DND-41 (cell line): ENCODE measurements around the gene ADAMTS16.

Experiments
- CTCF ChIP-seq: IDR thresholded peaks from 2 replicates; pipeline ENCODE4 v1.5.1; 2012; ENCODE audit warnings: borderline replicate concordance, low read length, moderate library complexity, mild to moderate bottlenecking; ENCODE audit not compliant: poor library complexity, severe bottlenecking; ENCODE audit errors: extremely low read depth
- EZH2 ChIP-seq: IDR thresholded peaks from 3 replicates; pipeline ENCODE4 v1.6.1; 2012; ENCODE audit warnings: borderline replicate concordance, low read depth, mild to moderate bottlenecking, moderate library complexity, low read length, inconsistent platforms; ENCODE audit not compliant: severe bottlenecking

- TF ChIP-seq CTCF (no peak), EZH2 (no peak)
Observed at GRCh38 chr5:5126444-5126843, 13.7 kb upstream of the ADAMTS16 start.
